HepG2 (cell line): ENCODE data around the gene SOWAHA.

Source experiments
- GTF2F1 ChIP-seq: fragments of 150-350 bp; IDR thresholded peaks from 2 replicates; pipeline ENCODE4 v1.6.1; 2014; ENCODE audit warnings: low read length
- HCFC1 ChIP-seq: fragments of 150-350 bp; IDR thresholded peaks from 2 replicates; pipeline ENCODE4 v1.6.1; 2014; ENCODE audit warnings: low read depth, low read length
- JUN ChIP-seq: sonication (generic); formaldehyde crosslinking; IDR thresholded peaks from 2 replicates; pipeline ENCODE4 v1.4.0; 2020; ENCODE audit warnings: mild to moderate bottlenecking, missing genetic modification reagents
- MYC ChIP-seq: sonication (generic); formaldehyde crosslinking; IDR thresholded peaks from 2 replicates; pipeline ENCODE4 v1.9.0; 2021; ENCODE audit warnings: missing genetic modification reagents, borderline replicate concordance
- POLR2A ChIP-seq, 2 experiments: IDR thresholded peaks; 2 replicates each; pipeline ENCODE4 v1.6.1; 2011; ENCODE audit warnings: low read depth in 2 of 2, low read length in 2 of 2, mild to moderate bottlenecking in 1 of 2, moderate library complexity in 1 of 2; ENCODE audit not compliant: insufficient read depth in 1 of 2
- PPARG ChIP-seq: conservative IDR thresholded peaks from 2 replicates; pipeline ENCODE4 v1.6.1; 2016; ENCODE audit warnings: missing biosample characterization, missing genetic modification reagents
- RFX5 ChIP-seq: IDR thresholded peaks from 2 replicates; pipeline ENCODE4 v1.6.1; 2011; ENCODE audit warnings: low read depth, low read length, improper control_type of control experiment
- TAF1 ChIP-seq: sonication (generic); formaldehyde crosslinking; IDR thresholded peaks from 2 replicates; pipeline ENCODE4 v1.4.0; 2020; ENCODE audit warnings: missing genetic modification reagents
- TCF12 ChIP-seq, 2 experiments: fragments of 450-650 bp in 1 of 2; sonication (generic) in 1 of 2; formaldehyde crosslinking in 1 of 2; IDR thresholded peaks; 2 replicates each; pipeline versions ENCODE4 v1.6.1 to v1.8.0; 2017 to 2022; ENCODE audit warnings: antibody characterized with exemption in 1 of 2, mild to moderate bottlenecking in 1 of 2, missing genetic modification reagents in 1 of 2, moderate library complexity in 1 of 2
- TRIM24 ChIP-seq: sonication (generic); formaldehyde crosslinking; IDR thresholded peaks from 2 replicates; pipeline ENCODE4 v1.8.0; 2022; ENCODE audit warnings: mild to moderate bottlenecking, missing genetic modification reagents
- ZMYM2 ChIP-seq: sonication (generic); formaldehyde crosslinking; IDR thresholded peaks from 2 replicates; pipeline ENCODE4 v1.8.0; 2022; ENCODE audit warnings: mild to moderate bottlenecking, missing genetic modification reagents
- ZNF678 ChIP-seq: sonication (generic); formaldehyde crosslinking; IDR thresholded peaks from 2 replicates; pipeline ENCODE4 v1.4.0; 2020; ENCODE audit warnings: mild to moderate bottlenecking, missing genetic modification reagents
- TF ChIP-seq, protein P1 (sequence below): IDR thresholded peaks from 2 replicates; pipeline ENCODE4 v1.6.1; 2012; ENCODE audit warnings: inconsistent platforms
- TF ChIP-seq, protein P2 (sequence below): sonication (generic); formaldehyde crosslinking; IDR thresholded peaks from 2 replicates; pipeline ENCODE4 v1.5.0; 2020; ENCODE audit warnings: mild to moderate bottlenecking, missing genetic modification reagents, moderate library complexity

- TF ChIP-seq TRIM24 (CRISPR knock-in tag): no peak
- no peak for TF ChIP-seq TAF1 (CRISPR knock-in tag)
- TF ChIP-seq GTF2F1: no peak
- no peak for TF ChIP-seq ZNF678 (CRISPR knock-in tag)
- no peak for TF ChIP-seq HCFC1
- no peak for TF ChIP-seq MYC (CRISPR knock-in tag)
- no peak for TF ChIP-seq POLR2A (IDR thresholded peaks at IDR 0.05; ENCODE audit: insufficient read depth in 1 of 2, low read depth in 2 of 2, low read length in 2 of 2)
- no peak for TF ChIP-seq ZMYM2
- no peak for TF ChIP-seq PPARG
- TF ChIP-seq TCF12 (IDR thresholded peaks at IDR 0.05): no peak
- no peak for TF ChIP-seq TCF12 (CRISPR knock-in tag; IDR thresholded peaks at IDR 0.05)
- TF ChIP-seq, protein P1, sequence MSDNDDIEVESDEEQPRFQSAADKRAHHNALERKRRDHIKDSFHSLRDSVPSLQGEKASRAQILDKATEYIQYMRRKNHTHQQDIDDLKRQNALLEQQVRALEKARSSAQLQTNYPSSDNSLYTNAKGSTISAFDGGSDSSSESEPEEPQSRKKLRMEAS: no peak
- TF ChIP-seq RFX5: no peak
- no peak for TF ChIP-seq JUN (CRISPR knock-in tag)
- TF ChIP-seq, protein P2, sequence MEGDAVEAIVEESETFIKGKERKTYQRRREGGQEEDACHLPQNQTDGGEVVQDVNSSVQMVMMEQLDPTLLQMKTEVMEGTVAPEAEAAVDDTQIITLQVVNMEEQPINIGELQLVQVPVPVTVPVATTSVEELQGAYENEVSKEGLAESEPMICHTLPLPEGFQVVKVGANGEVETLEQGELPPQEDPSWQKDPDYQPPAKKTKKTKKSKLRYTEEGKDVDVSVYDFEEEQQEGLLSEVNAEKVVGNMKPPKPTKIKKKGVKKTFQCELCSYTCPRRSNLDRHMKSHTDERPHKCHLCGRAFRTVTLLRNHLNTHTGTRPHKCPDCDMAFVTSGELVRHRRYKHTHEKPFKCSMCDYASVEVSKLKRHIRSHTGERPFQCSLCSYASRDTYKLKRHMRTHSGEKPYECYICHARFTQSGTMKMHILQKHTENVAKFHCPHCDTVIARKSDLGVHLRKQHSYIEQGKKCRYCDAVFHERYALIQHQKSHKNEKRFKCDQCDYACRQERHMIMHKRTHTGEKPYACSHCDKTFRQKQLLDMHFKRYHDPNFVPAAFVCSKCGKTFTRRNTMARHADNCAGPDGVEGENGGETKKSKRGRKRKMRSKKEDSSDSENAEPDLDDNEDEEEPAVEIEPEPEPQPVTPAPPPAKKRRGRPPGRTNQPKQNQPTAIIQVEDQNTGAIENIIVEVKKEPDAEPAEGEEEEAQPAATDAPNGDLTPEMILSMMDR (CRISPR knock-in tag): no peak
These were observed 28.2 kb downstream of the SOWAHA start for GRCh38 chr5:132841305-132841704.
